OCI-M1 (cell line): Measurements from ENCODE around the gene KCTD8.
A peak's percentile ranks its signal among the peaks of the same experiment; 100 is the strongest.
"Not testable (repeated sequence)": the region's sequence is repeated elsewhere in the genome, so short reads cannot be mapped to it uniquely, and the experiment has no call there.

Experiments
- DNase-seq: peaks from one replicate; lab custom pipeline; 2025; lab: John Stamatoyannopoulos, UW

Gene KCTD8

GRCh38 chr4:44326741-44327140 lies 121.9 kb downstream of the KCTD8 start:
- DNase-seq = no peak

DNA sequence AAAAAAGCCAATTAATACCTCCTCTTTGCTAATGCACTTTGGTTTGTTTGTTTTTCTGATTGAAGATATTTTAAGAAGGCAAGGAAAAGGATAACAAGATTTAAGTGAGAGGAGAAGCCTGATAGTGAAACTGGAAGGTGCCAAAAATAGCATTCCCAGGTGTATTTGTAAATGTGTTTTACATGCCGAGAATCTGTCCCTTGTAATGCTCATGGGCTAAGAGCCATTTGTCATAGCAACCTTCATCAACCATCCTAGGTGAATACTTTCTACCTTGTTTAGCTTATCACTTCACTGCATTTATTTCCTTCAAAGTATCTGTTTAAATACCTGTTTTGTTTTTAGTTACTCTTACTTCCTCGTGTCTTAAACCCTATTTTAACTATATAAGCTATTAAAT lies 127.8 kb downstream of the KCTD8 start:
- DNase-seq = no peak

DNA sequence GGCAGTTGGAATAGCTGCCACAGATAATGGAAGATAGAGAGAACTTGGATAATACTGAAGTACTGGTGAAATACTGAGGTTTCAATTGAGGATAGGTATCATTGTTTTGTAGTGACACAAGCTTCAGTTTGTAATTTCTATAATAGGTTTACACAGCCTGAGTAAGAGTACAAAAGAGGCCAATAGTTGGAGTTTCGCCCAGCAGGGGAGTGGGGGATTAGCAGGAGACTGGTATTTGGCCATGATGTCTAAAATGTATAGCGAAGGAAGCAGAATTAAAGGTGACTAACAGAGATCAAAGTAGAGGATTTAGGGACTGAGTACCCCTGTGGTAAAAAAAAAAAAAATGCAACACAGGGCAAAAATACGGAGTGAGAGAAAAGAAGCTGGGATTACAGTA lies 129.5 kb downstream of the KCTD8 start:
- DNase-seq = no peak

- no peak for DNase-seq
Observed at GRCh38 chr4:44313702-44314101, 134.9 kb downstream of the KCTD8 start.

- DNase-seq = no peak
Observed at GRCh38 chr4:44287505-44287904, 161.1 kb downstream of the KCTD8 start.

- DNase-seq = no peak
Observed at GRCh38 chr4:44279469-44279868, 169.1 kb downstream of the KCTD8 start.

GRCh38 chr4:44279066-44279465 lies 169.5 kb downstream of the KCTD8 start:
- no peak for DNase-seq

DNA sequence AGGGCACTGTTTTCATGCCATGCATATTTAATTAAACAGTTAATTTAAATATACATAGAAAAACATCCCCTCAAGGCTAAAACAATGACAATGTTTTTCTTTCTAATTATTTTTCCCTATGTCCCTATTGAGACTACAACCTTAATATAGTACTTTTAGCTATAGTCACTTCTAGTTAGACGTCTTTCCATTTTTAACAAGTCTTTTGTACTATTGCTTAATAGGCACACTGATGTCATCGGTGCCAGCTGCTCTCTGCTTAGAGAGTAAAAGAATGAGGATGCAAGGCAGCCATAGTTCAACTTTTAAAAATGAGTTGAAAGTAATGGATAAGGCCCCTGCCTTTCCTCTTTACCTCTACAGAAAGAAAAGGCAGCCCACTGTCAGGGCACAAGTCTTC lies 191.1 kb downstream of the KCTD8 start:
- DNase-seq = no peak

DNA sequence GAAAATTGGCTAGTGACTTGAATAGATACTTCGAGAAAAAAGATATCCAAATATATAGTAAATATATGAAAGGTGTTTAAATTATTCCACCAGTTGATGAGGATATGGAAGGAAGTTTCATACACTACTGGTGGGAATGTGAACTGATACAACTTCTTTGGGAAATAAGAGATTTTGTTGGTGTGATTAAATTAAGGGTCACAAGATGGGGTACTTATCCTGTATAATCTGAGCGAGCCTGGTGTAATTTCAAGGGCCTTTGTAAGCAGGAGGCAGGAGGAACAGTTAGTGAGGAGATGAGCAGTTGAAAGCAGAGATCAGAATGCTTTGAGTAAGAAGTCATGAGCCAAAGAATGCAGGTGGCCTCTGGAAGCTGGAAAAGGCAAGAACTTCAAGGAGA lies 192.2 kb downstream of the KCTD8 start:
- DNase-seq = peak; percentile 3

DNA sequence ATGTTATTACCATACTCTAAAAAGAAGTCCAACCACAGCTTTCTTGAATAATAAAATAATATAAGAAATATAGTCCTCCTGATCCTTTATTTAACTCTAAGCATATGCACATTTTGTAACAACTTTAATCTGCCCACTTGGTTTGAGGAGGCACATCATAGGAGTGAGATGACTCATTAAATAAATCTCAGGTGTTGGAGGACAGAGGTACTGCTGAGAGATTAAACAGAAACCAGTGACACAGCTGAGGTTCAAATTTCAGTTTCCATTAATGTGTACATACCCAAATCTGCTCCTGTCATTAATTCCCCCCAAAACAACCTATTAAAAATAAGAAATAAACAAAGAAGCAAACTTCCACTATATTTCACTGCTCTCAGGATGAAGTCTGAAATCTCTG lies 211.0 kb downstream of the KCTD8 start:
- DNase-seq = no peak

DNA sequence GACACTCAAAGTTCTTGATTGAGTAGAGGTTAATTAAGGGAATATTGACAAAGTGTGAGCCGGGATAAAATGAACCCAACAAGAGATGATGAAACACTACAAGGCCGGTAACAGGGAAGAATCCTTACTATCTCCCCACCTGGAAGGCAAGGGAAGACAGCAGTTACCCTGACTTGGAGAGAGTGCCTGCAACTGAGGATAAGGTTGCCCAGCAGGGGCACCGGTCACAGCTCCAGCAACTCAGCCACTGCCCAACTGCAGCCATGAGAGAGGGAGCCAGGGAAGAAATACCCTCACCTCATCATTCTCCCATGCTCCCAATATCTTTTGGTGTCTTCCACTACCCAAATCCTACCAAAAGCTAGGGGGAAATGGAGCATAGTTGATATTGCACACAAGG lies 212.7 kb downstream of the KCTD8 start:
- no peak for DNase-seq

GRCh38 chr4:44232262-44232661 lies 216.3 kb downstream of the KCTD8 start:
- no peak for DNase-seq

DNA sequence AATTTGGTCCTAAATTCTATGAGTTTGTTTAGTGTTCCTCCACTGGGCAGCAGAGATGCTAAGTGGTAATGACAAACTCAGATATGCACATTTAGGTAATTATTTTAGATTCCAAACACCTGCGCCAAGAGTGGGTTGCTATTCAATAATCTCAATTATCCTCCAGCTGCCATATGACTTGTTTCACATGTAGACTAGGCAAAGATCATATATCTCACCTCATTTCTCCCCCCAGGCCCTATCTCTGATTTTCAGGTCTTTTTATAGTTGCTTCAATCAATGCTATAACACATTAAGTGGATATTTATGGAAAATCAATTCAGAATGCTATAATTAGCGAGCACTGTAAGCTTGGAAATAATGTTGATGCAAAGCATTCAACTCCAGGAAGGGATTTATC lies 217.6 kb downstream of the KCTD8 start:
- no peak for DNase-seq

GRCh38 chr4:44228326-44228725 lies 220.3 kb downstream of the KCTD8 start:
- no peak for DNase-seq

- no peak for DNase-seq
Observed at GRCh38 chr4:44221407-44221806, 227.2 kb downstream of the KCTD8 start.

- no peak for DNase-seq
Observed at GRCh38 chr4:44210750-44211149, 237.9 kb downstream of the KCTD8 start.

DNA sequence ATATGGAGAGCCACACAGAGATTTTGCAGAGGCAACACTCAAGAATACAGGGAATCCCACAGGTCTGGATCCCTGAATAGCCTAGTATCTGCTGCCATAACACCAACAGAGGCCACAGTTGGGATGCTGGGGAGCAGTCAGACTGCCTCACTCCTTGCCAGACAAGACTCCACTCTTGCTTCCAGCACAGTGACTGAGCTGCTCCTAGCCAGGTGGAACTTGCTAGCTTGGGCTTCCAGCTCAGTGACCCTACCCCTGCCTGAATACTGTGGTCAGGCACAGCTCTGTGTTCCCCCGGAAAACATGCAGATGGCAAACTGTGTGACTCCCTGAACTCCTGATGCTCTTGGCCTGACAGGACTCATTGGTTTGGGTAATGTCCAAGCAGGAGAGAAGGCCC lies 251.8 kb downstream of the KCTD8 start:
- no peak for DNase-seq

GRCh38 chr4:44194365-44194764 lies 254.2 kb downstream of the KCTD8 start:
- no peak for DNase-seq

DNA sequence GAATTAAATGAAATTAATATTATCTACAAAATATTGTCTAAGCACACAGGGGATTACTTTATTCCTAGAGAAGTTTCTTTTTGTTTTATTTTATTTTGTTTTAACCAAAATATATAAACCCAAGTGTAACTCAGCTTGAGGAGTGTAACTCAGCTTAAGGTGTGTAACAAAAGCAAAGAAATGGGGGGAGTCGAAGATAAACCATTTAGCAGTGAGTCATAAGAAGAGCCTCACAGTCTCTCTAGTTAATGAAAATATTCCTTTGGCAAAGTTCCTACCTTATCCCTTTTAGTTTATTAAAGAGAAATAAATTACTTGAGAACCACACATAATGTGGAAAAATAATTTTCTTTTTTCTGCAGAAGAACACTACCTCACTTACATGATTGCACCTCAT lies 261.8 kb downstream of the KCTD8 start:
- no peak for DNase-seq

DNA sequence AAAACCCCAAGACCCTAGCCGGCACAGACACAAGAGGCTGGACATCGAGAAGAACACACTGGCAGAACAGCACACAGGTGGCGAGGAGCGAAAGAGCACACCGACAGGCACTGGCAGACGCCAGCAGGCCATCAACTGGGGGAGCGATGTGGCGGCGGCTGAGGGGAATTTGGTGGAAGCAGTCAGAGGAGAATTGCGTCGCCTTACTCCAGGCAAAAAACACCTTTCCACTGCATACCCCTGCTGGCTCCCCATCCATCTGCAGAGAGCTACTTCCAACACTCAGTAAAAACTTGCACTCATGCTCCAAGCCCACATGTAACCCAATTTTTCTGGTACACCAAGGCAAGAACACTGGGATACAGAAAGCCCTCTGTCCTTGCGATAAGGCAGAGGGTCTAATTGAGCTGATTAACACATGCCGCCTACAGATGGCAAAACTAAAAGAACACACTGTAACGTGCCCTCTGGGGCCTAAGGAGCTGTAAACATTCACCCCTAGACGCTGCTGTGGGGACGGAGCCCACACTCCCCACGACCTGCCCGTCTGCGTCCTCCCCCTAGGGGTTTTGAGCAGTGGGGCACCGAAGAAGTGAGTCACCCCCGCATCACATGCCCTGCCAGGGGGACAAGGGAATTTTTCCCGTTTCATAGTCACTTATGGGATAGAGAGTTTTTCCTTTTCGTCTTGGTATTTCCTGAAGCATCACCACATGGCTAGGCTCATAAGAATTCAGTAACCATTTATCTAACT lies 262.3 kb downstream of the KCTD8 start:
- DNase-seq = no peak

- not testable (repeated sequence) for DNase-seq
Observed at GRCh38 chr4:44181491-44182349, 266.9 kb downstream of the KCTD8 start.

DNA sequence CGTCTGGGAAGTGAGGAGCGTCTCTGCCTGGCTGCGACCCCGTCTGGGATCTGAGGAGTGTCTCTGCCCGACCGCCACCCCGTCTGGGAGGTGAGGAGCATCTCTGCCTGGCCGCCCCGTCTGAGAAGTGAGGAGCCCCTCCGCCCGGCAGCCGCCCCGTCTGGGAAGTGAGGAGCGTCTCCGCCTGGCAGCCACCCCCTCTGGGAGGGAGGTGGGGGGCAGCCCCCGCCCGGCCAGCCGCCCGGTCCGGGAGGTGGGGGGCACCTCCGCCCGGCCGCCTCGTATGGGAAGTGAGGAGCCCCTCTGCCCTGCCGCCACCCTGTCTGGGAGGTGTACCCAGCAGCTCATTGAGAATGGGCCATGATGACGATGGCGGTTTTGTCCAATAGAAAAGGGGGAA lies 280.8 kb downstream of the KCTD8 start:
- DNase-seq = not testable (repeated sequence)

DNA sequence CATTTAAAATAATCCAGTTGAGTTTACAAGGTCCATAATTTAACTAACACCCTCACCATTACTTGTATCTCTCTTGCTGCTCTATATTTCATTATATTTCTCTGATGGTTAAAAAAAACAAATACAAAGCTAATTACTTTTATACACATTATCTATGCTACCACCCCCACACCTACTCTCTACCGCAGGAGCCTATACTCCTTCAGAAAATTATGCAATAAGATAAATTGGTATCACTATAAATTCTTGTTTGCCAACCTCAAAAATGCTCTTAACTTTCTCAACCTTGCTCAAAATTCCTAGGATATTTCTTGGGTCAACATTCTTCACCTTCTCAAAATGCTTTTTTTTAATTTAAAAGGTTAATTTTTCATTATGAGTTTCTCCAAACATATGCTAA lies 282.7 kb downstream of the KCTD8 start:
- DNase-seq = no peak
